BLaER1 (cell line): ENCODE results near the gene ADCY2.

Source experiments
- H3K27ac ChIP-seq: shearing (Covaris generic); formaldehyde crosslinking; 2 replicates; pipeline ENCODE4 v1.8.1; 2022
- H3K27me3 ChIP-seq: shearing (Covaris generic); formaldehyde crosslinking; 2 replicates; pipeline ENCODE4 v1.8.1; 2022
- H3K36me3 ChIP-seq: shearing (Covaris generic); formaldehyde crosslinking; 2 replicates; pipeline ENCODE4 v1.8.1; 2022
- H3K4me1 ChIP-seq: shearing (Covaris generic); formaldehyde crosslinking; 2 replicates; pipeline ENCODE4 v1.8.1; 2022
- H3K4me2 ChIP-seq: shearing (Covaris generic); formaldehyde crosslinking; 2 replicates; pipeline ENCODE4 v1.8.1; 2022
- H3K4me3 ChIP-seq: shearing (Covaris generic); formaldehyde crosslinking; 2 replicates; pipeline ENCODE4 v1.8.1; 2022
- H3K9ac ChIP-seq: shearing (Covaris generic); formaldehyde crosslinking; 2 replicates; pipeline ENCODE4 v1.8.1; 2022
- H3K9me3 ChIP-seq: shearing (Covaris generic); formaldehyde crosslinking; 2 replicates; pipeline ENCODE4 v1.8.1; 2022
- H4K20me1 ChIP-seq: shearing (Covaris generic); formaldehyde crosslinking; 2 replicates; pipeline ENCODE4 v1.8.1; 2022
- Cebpa-rat ChIP-seq: shearing (Covaris generic); IDR thresholded peaks from 2 replicates; pipeline ENCODE4 v1.8.1; 2022

ADCY2 gene

DNA sequence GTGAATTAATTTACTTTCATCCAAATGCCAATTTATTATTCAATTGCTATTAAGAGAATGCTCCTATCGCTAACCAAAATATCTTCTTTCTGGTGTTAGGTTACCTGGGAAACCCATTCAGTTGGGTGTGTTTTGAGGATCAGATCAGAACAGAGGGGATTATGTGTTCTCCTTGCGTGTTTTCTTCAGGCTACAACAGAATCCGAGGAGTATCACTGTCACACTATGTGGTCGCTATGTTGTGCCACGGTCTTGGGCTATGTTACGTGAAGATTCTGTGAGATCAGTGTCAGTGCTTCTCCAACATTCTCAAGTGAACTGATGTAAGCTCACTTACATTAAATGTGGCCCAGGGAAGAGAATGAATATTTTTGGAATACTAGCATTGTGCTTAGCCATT is 39.0 kb downstream of the ADCY2 start:
- no peak overlapping the region for H3K4me2 ChIP-seq
- no peak overlapping the region for H3K9ac ChIP-seq
- no peaks in the 10 kb centered on the region for H3K36me3 ChIP-seq
- H4K20me1 ChIP-seq, result no peaks in the 10 kb centered on the region
- H3K4me1 ChIP-seq, result no peaks in the 10 kb centered on the region
- TF ChIP-seq Cebpa-rat, result no peak
- H3K9me3 ChIP-seq, result no peaks in the 10 kb centered on the region
- no peaks in the 10 kb centered on the region for H3K27me3 ChIP-seq
- no peak overlapping the region for H3K4me3 ChIP-seq
- no peak overlapping the region for H3K27ac ChIP-seq

DNA sequence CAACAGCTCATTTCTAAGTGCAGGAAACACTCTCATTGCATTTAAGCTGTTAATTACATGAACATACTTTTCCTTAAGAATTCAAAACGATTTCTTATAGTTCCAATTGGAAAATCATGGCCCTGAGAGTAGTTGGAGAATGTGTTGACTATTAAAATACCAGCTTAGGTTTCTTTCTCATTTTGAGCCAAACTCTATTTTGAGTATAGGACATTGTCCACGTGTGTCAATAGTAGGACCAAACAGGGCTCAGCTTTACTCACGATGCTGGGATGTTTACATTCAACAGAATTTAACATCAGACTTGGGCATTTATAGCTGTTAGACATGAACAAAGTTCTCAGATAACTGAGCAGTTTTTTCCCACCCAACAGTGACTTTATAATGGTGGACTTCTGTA is 39.6 kb downstream of the ADCY2 start:
- Histone ChIP-seq H3K4me2 (no peak overlapping the region), H3K27me3 (no peaks in the 10 kb centered on the region), H3K4me3 (no peak overlapping the region), H3K27ac (no peak overlapping the region), H3K4me1 (no peaks in the 10 kb centered on the region), H4K20me1 (no peaks in the 10 kb centered on the region), H3K9me3 (no peaks in the 10 kb centered on the region), H3K9ac (no peak overlapping the region), H3K36me3 (no peaks in the 10 kb centered on the region)
- TF ChIP-seq Cebpa-rat, result no peak

DNA sequence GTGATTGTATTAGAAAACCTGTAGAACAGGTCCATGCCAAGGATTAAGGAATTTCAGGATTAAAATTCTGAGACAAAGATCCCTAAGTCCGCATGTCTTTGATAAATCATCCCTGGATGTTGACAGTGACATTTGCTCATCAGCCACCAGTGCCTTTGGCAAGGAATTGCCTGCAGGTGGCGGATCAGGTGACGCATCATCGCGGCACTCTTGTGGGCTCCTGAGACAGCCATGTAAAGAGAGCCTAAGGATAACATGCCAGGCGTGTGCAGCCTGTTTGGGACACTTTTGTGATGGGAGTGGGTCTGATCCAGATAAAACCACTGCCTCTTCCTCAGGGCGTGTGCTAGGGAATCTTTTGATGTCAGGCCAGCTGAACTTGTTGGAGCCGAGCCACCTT is 40.6 kb downstream of the ADCY2 start:
- no peaks in the 10 kb centered on the region for H3K36me3 ChIP-seq
- H3K27me3 ChIP-seq, result no peaks in the 10 kb centered on the region
- no peaks in the 10 kb centered on the region for H3K4me1 ChIP-seq
- no peak overlapping the region for H3K27ac ChIP-seq
- H3K4me3 ChIP-seq, result no peak overlapping the region
- TF ChIP-seq Cebpa-rat, result no peak
- no peak overlapping the region for H3K9ac ChIP-seq
- H3K9me3 ChIP-seq, result no peaks in the 10 kb centered on the region
- no peak overlapping the region for H3K4me2 ChIP-seq
- H4K20me1 ChIP-seq, result no peaks in the 10 kb centered on the region

DNA sequence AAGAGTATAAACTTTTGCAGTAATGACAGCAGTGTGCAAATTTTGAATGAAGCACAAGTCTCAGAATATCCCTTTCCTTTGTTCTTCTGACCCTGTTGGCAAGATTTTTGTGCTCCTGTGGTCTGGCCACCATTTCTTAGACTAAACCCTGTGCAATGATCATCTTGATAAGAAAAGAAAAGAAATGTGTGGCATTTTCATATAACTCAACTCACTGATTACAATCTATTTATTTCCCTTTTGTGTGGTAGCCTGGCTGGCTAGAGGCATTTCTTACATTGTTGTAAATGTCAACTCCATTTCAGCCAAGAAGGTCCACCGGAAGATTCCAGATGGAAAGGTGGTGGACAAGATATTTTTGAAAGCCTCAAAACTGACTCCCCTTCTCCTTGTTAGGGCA is 41.9 kb downstream of the ADCY2 start:
- Histone ChIP-seq H3K4me1 (no peaks in the 10 kb centered on the region), H3K9me3 (no peaks in the 10 kb centered on the region), H3K27me3 (no peaks in the 10 kb centered on the region), H3K9ac (no peak overlapping the region), H3K36me3 (no peaks in the 10 kb centered on the region), H3K4me3 (no peak overlapping the region), H4K20me1 (no peaks in the 10 kb centered on the region), H3K27ac (no peak overlapping the region), H3K4me2 (no peak overlapping the region)
- no peak for TF ChIP-seq Cebpa-rat

DNA sequence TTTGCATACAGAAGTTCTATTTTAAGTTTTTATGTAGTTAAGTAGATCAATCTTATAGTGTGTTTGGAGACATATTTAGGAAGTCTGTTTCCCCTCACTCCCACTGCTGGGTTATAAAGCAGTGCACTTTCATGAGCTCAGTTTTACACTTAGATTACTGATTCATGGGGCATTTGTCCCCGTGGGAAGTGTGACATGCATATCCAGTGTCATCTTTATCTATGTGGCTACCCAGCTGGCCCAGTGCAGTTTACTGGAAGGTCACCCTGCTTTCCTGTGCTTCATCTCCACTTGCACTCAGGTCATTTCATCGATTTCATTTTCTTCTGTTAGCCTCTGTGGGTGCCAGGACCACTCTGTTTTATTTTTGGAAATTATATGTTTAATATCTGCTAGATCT is 49.1 kb downstream of the ADCY2 start:
- Histone ChIP-seq H3K36me3 (no peaks in the 10 kb centered on the region), H3K4me2 (no peak overlapping the region), H3K4me1 (no peaks in the 10 kb centered on the region), H3K27me3 (no peaks in the 10 kb centered on the region), H3K9ac (no peak overlapping the region), H3K9me3 (no peaks in the 10 kb centered on the region), H3K4me3 (no peak overlapping the region), H4K20me1 (no peaks in the 10 kb centered on the region), H3K27ac (no peak overlapping the region)
- no peak for TF ChIP-seq Cebpa-rat

DNA sequence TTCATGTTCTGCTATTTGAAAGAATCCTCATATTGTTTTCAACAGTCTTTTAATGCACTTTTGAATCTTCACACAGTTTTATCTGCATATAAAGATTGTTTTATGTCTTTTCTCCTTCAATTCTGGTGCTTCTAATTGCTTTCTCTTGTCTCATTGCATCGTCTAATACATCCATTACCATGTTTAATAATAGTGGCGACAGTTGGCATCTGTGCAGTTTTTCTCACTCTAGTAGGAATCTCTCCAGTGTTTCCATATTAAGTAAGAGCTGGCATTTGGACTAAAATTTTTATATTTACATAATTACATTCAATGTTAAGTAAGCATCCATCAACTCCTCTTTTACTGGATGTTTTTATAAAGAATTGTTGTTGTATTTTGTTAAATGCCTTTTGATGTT is 49.9 kb downstream of the ADCY2 start:
- Histone ChIP-seq H3K4me3 (no peak overlapping the region), H4K20me1 (no peaks in the 10 kb centered on the region), H3K4me1 (no peaks in the 10 kb centered on the region), H3K9ac (no peak overlapping the region), H3K27me3 (no peaks in the 10 kb centered on the region), H3K9me3 (no peaks in the 10 kb centered on the region), H3K4me2 (no peak overlapping the region), H3K27ac (no peak overlapping the region), H3K36me3 (no peaks in the 10 kb centered on the region)
- no peak for TF ChIP-seq Cebpa-rat

DNA sequence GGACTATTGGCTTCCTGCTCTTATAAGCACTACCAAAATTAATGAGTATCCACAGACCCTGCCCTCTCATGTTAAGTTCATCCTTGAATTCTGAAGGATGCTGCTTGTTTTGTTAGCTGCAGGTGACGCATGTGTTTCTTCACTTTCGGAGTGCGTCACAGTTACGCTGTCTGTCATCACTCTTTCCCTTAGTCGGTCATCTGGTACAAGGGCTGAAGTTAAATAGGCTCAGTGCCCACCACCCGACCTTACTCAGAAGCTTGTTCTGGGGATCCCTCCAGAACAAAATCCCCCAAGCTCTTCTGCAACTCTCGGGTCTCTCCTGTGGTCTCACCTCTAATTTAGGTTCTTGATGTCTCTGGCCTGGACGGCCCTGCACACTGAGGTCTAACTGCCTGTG is 51.0 kb downstream of the ADCY2 start:
- Histone ChIP-seq H3K9ac (no peak overlapping the region), H3K27me3 (no peaks in the 10 kb centered on the region), H3K4me2 (no peak overlapping the region), H3K36me3 (no peaks in the 10 kb centered on the region), H4K20me1 (no peaks in the 10 kb centered on the region), H3K4me3 (no peak overlapping the region), H3K9me3 (no peaks in the 10 kb centered on the region), H3K27ac (no peak overlapping the region), H3K4me1 (no peaks in the 10 kb centered on the region)
- TF ChIP-seq Cebpa-rat, result no peak

DNA sequence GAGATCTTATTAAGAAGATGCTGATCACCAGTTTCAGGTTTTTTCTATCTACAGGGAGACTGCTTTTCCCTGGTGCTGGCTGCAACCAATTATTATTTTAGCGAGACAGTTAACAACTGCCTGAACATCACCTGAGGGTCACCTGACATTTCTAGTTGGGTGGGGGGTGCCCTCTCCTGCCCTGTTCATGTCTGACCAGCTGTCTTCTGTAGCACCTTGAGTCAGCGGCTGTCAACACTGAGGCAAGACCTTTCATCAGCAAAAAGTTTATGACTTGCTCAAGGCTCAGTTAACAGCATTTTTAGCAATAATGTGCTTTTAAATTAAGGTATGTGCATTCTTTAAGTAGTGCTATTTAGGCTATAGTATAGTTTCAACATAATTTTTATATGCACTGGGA is 58.0 kb downstream of the ADCY2 start:
- Histone ChIP-seq H3K27ac (no peak overlapping the region), H3K4me3 (no peak overlapping the region), H3K9me3 (no peaks in the 10 kb centered on the region), H4K20me1 (no peaks in the 10 kb centered on the region), H3K4me2 (no peak overlapping the region), H3K36me3 (no peaks in the 10 kb centered on the region), H3K27me3 (no peaks in the 10 kb centered on the region), H3K9ac (no peak overlapping the region), H3K4me1 (no peaks in the 10 kb centered on the region)
- no peak for TF ChIP-seq Cebpa-rat

DNA sequence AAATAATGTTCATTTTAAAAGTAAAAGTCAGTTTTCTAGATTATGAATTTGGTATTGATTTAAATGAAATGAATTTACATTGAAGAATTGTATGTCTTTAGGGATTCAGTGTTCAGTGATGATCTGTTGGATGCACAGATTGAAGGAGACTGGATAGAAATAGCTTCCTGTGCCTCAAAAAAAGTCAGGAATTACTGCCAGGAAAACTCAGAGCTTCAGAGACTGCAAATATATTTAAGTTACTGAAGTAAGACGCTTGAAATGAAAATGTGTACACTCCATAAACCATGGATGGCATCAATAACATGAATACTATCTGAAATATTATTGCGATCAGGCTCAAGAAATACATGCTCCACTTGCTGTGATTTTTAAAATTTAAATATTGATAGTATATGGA is 60.3 kb downstream of the ADCY2 start:
- no peaks in the 10 kb centered on the region for H3K4me1 ChIP-seq
- H3K36me3 ChIP-seq, result no peaks in the 10 kb centered on the region
- no peak overlapping the region for H3K9ac ChIP-seq
- H3K27ac ChIP-seq, result no peak overlapping the region
- no peak overlapping the region for H3K4me3 ChIP-seq
- H3K4me2 ChIP-seq, result no peak overlapping the region
- TF ChIP-seq Cebpa-rat, result no peak
- H3K9me3 ChIP-seq, result no peaks in the 10 kb centered on the region
- H4K20me1 ChIP-seq, result no peaks in the 10 kb centered on the region
- H3K27me3 ChIP-seq, result no peaks in the 10 kb centered on the region

DNA sequence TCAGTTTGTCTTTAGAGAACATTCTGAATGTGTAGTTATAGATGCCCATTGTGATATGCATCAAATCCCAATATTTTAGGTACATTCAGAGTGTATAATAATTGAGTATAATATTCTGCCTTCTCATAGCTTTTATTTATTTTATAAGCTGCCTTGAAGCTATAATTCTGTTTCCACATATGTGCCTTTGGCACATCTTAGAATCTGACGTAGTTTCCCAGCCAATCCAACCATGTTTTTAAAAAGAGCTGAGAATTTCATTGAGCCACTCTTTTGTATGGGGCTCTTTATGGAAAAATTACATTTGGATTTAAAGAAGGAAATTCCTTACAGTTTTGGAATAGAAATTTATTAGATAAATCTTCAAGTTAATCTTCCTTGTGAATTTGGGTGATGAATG is 65.4 kb downstream of the ADCY2 start:
- no peaks in the 10 kb centered on the region for H3K4me1 ChIP-seq
- no peaks in the 10 kb centered on the region for H3K9me3 ChIP-seq
- H3K36me3 ChIP-seq, result no peaks in the 10 kb centered on the region
- no peak for TF ChIP-seq Cebpa-rat
- no peak overlapping the region for H3K9ac ChIP-seq
- H3K27me3 ChIP-seq, result no peaks in the 10 kb centered on the region
- H3K4me2 ChIP-seq, result no peak overlapping the region
- no peaks in the 10 kb centered on the region for H4K20me1 ChIP-seq
- H3K4me3 ChIP-seq, result no peak overlapping the region
- no peak overlapping the region for H3K27ac ChIP-seq

DNA sequence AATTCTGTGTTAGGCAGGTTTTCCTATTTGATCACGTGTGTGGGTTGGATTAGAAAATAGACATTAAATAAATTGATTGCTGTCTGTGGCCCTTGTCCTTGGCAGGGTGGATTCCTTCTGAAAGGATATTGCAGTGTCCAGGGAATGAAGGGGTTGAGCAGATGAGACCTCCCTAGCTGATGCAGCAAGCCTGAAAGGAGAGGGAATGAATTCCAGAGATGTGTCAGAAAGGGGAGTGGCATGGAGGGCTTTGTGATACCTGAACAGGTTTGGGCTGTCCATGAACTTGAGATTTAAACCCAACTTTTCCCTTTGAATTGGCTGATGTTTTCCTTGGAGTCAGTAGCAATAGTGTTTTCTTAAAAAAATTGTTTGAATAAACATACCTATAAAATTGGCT is 66.8 kb downstream of the ADCY2 start:
- H3K4me1 ChIP-seq, result no peaks in the 10 kb centered on the region
- no peak overlapping the region for H3K9ac ChIP-seq

More for the DNA sequence above, 66.8 kb downstream of the ADCY2 start:
- Histone ChIP-seq H3K27me3 (no peaks in the 10 kb centered on the region), H3K4me3 (no peak overlapping the region), H3K36me3 (no peaks in the 10 kb centered on the region), H3K9me3 (no peaks in the 10 kb centered on the region), H3K27ac (no peak overlapping the region), H3K4me2 (no peak overlapping the region), H4K20me1 (no peaks in the 10 kb centered on the region)
- TF ChIP-seq Cebpa-rat, result no peak
